Measurements from ENCODE around the gene ZFR2. TPM values are rescaled to one million over a fixed set of nuclear protein-coding genes. Genes with fewer than 3 reads are reported as not detected.

The ZFR2 gene
- total and polyA plus RNA-seq, 2 of the 8 experiments (the other 6 are each of a cell fraction or from before 2014, with no cell fraction given): 14.5 to 28.4 TPM

DNA sequence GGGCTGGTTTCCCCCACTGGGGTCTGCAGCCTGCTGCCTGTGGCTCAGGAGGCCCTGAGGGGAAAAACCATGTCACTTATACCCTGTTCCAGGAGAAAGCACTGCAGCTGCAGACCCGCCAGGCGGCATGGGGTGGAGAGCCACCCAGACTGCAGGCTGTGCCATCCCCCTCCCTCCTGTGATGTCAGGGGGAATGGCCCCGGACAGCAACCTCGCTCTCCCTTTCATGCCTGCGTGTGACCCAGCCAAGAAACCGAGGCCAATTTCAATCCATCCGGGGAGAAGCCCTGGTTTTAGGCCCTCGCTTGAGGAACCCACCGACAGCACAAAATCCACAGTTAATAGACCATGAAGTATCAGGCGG is 45.5 kb downstream of the ZFR2 start:
- Histone ChIP-seq H3K27ac (ENCODE audit: low read depth, low read length) (no peak overlapping the region), H4K5ac (ENCODE audit: insufficient read length, low read depth, low read length) (no peak overlapping the region), H2BK20ac (ENCODE audit: low read length) (no peak overlapping the region), H2AK5ac (ENCODE audit: low read depth, low read length) (no peak overlapping the region), H3K14ac (ENCODE audit: insufficient read length) (no peak overlapping the region), H3K79me1 (ENCODE audit: low read depth, low read length) (no peaks in the 10 kb centered on the region), H3K4ac (replicated peaks; ENCODE audit: insufficient read length, low read depth, low read length) (no peak overlapping the region), H3K4me1 (replicated peaks in 1 of 4; ENCODE audit: control insufficient read depth in 3 of 4, insufficient read depth in 4 of 4, low read length in 3 of 4) (no peaks in the 10 kb centered on the region; a peak in 1 of 7 replicates), H3K9ac (replicated peaks in 1 of 4; ENCODE audit: extremely low read depth in 1 of 4, low read depth in 3 of 4, low read length in 3 of 4) (no peak overlapping the region), H3K23me2 (ENCODE audit: low read depth, low read length) (no peaks in the 10 kb centered on the region), H3K79me2 (ENCODE audit: control insufficient read depth in 1 of 2, insufficient read depth in 2 of 2, low read length in 2 of 2) (no peaks in the 10 kb centered on the region), H3K56ac (replicated peaks; ENCODE audit: insufficient read length, low read depth, low read length) (no peak overlapping the region), H3K9me3 (ENCODE audit: insufficient read depth in 2 of 2, low read depth in 1 of 2, low read length in 1 of 2) (no peaks in the 10 kb centered on the region), H2BK12ac (ENCODE audit: low read depth, low read length) (no peak overlapping the region), H2BK120ac (replicated peaks; ENCODE audit: low read depth, low read length) (no peak overlapping the region), H3K18ac (ENCODE audit: extremely low read depth, low read length) (no peak overlapping the region), H4K8ac (ENCODE audit: extremely low read depth, insufficient read depth, low read length) (no peak overlapping the region; the same call in 1 of the 2 replicates), H4K20me1 (replicated peaks in 1 of 2; ENCODE audit: control insufficient read depth in 1 of 2, insufficient read depth in 2 of 2, low read length in 2 of 2) (peaks cover 0 to 1% of the 10 kb centered on the region in 2 experiments), H2BK15ac (ENCODE audit: low read length) (no peak overlapping the region), H3K36me3 (ENCODE audit: control insufficient read depth in 2 of 4, insufficient read depth in 4 of 4, low read length in 3 of 4) (no peaks in the 10 kb centered on the region), H2AFZ (ENCODE audit: low read length) (no peak overlapping the region), H2BK5ac (ENCODE audit: low read depth, low read length) (no peak overlapping the region), H3K4me3 (ENCODE audit: extremely low read depth in 1 of 4, insufficient read depth in 2 of 4, low read depth in 3 of 4, low read length in 4 of 4) (no peak overlapping the region), H3K27me3 (replicated peaks in 1 of 4; ENCODE audit: control insufficient read depth in 3 of 4, extremely low read depth in 1 of 4, insufficient read depth in 3 of 4, low read length in 3 of 4) (peaks cover 0 to 5% (median under 1%) of the 10 kb centered on the region in 4 experiments; a peak in 3 of 7 replicates), H3K4me2 (ENCODE audit: insufficient read depth in 1 of 2, low read depth in 2 of 2, low read length in 2 of 2) (no peak overlapping the region), H3K23ac (ENCODE audit: insufficient read length) (no peak overlapping the region), H4K91ac (replicated peaks; ENCODE audit: insufficient read length, low read length) (no peak overlapping the region)
- POLR2A ChIA-PET (ENCODE audit: partially characterized antibody): interaction anchor here (0.6 to 2.2 kb wide), 2 partner anchors 39 to 61 kb away, joined by 3 to 7 read pairs; partner anchors contain the start of genes APBA3 and MRPL54
- FAIRE-seq: no peak
- DNase-seq (ENCODE audit: low read depth in 1 of 2, low spot score in 2 of 2): no peak
- CTCF ChIA-PET (ENCODE audit: partially characterized antibody): interaction anchor here (0.6 to 3.0 kb wide), 11 partner anchors 8 to 401 kb away, joined by 3 to 19 read pairs (median 9); no protein-coding TSS in a partner anchor
- 89% methylated on average over 8 of the region's 10 CpGs; no CpG with 5 or more reads in 1 of the 2 experiments for WGBS, 2 experiments (ENCODE audit: extremely low coverage in 1 of 2, insufficient coverage in 1 of 2, insufficient read length in 1 of 2, insufficient replicate concordance in 2 of 2, low coverage in 1 of 2, low lambda C conversion rate in 2 of 2, missing lambda C conversion rate in 1 of 2)
- no peak for TF ChIP-seq GABPA (IDR thresholded peaks at IDR 0.05; ENCODE audit: borderline replicate concordance, insufficient read depth, low read length)
- TF ChIP-seq KDM4A (IDR thresholded peaks at IDR 0.05; ENCODE audit: low read depth, low read length, severe bottlenecking): no peak
- TF ChIP-seq CHD1 (IDR thresholded peaks at IDR 0.05; ENCODE audit: low read depth, low read length): no peak
- TF ChIP-seq RNF2 (IDR thresholded peaks at IDR 0.05; ENCODE audit: borderline replicate concordance, low read depth, low read length, missing control alignments, poor library complexity, severe bottlenecking): no peak
- TF ChIP-seq NANOG (IDR thresholded peaks at IDR 0.05; ENCODE audit: insufficient read depth, low read depth, low read length, poor library complexity, severe bottlenecking): no peak
- TF ChIP-seq TAF7 (optimal IDR thresholded peaks at IDR 0.05; ENCODE audit: borderline replicate concordance, low read depth, low read length): no peak
- TF ChIP-seq HDAC6 (IDR thresholded peaks at IDR 0.05; ENCODE audit: low read depth, low read length): no peak
- TF ChIP-seq TEAD4 (IDR thresholded peaks at IDR 0.05; ENCODE audit: low read depth, low read length): no peak
- TF ChIP-seq TAF1 (IDR thresholded peaks at IDR 0.05; ENCODE audit: low read depth, low read length): no peak
- TF ChIP-seq KDM1A (IDR thresholded peaks at IDR 0.05; ENCODE audit: borderline replicate concordance, low read length): no peak
- no peak for TF ChIP-seq ZNF274 (IDR thresholded peaks at IDR 0.05; ENCODE audit: borderline replicate concordance, extremely low read depth, low read length)
- no peak for TF ChIP-seq HDAC2 (IDR thresholded peaks at IDR 0.05; ENCODE audit: borderline replicate concordance in 1 of 2, low read depth in 2 of 2, low read length in 2 of 2)
- TF ChIP-seq MAFK (IDR thresholded peaks at IDR 0.05; ENCODE audit: low read depth, low read length): no peak

All from H1 (cell line).